OCI-LY7 (cell line): ENCODE measurements around the gene DUSP7. TPM values are rescaled to one million over a fixed set of nuclear protein-coding genes. Genes with fewer than 3 reads are reported as not detected.

Source experiments
- BruUV-seq: library from RNA; stranded (reverse); fragments of 400-500 nt; replicated peaks from 2 replicates; lab custom pipeline; 2021; lab: Mats Ljungman, UMichigan
- CTCF ChIA-PET: fragments of 300-600 bp; sonication (Branson Sonifier 250); formaldehyde crosslinking; loops from one replicate; lab custom pipeline; 2022; ENCODE audit warnings: antibody characterized with exemption; ENCODE audit not compliant: unreplicated experiment; lab: Charles Lee
- POLR2A ChIA-PET: fragments of 300-600 bp; sonication (Branson Sonifier 250); formaldehyde crosslinking; loops from one replicate; lab custom pipeline; 2022; ENCODE audit warnings: antibody characterized with exemption; lab: Charles Lee
- DNase-seq: peaks from one replicate; pipeline ENCODE4 v3.0.0-alpha.2; 2015; ENCODE audit warnings: low spot score
- H2AFZ ChIP-seq: fragments of 200-600 bp; sonication (generic), shearing (Covaris generic); 2 replicates; pipeline ENCODE4 v1.6.1; 2014; ENCODE audit warnings: mild to moderate bottlenecking, antibody characterized with exemption, low read length, moderate library complexity
- H3K27ac ChIP-seq: fragments of 200-600 bp; sonication (generic); 2 replicates; pipeline ENCODE4 v1.5.1; 2014; ENCODE audit warnings: mixed run types, low read depth, mild to moderate bottlenecking, moderate library complexity, low read length, inconsistent platforms; ENCODE audit not compliant: poor library complexity, severe bottlenecking
- H3K36me3 ChIP-seq: fragments of 200-600 bp; sonication (generic); 2 replicates; pipeline ENCODE4 v1.6.1; 2014; ENCODE audit warnings: mild to moderate bottlenecking, antibody characterized with exemption, low read length, moderate library complexity, mixed read lengths; ENCODE audit not compliant: insufficient read depth
- H3K4me1 ChIP-seq: fragments of 200-600 bp; sonication (generic); 2 replicates; pipeline ENCODE4 v1.5.1; 2014; ENCODE audit warnings: mild to moderate bottlenecking, low read length; ENCODE audit not compliant: insufficient read depth, poor library complexity, severe bottlenecking
- H3K4me2 ChIP-seq: fragments of 200-600 bp; sonication (generic); 2 replicates; pipeline ENCODE4 v1.6.1; 2014; ENCODE audit warnings: mild to moderate bottlenecking, low read length
- H3K4me3 ChIP-seq: fragments of 200-600 bp; sonication (generic); 2 replicates; pipeline ENCODE4 v1.5.1; 2014; ENCODE audit warnings: mild to moderate bottlenecking, low read depth, low read length; ENCODE audit not compliant: poor library complexity, severe bottlenecking
- H3K79me2 ChIP-seq: fragments of 200-600 bp; sonication (generic); 2 replicates; pipeline ENCODE4 v1.6.1; 2016; ENCODE audit warnings: low read depth, mild to moderate bottlenecking, low read length, moderate library complexity, mixed read lengths; ENCODE audit not compliant: insufficient read depth
- H3K9me2 ChIP-seq: fragments of 200-600 bp; sonication (generic); 2 replicates; pipeline ENCODE4 v1.6.1; 2016; ENCODE audit warnings: mild to moderate bottlenecking, low read length, mixed read lengths; ENCODE audit not compliant: insufficient read depth
- H3K9me3 ChIP-seq: fragments of 200-600 bp; sonication (generic); 2 replicates; pipeline ENCODE4 v1.6.1; 2014; ENCODE audit warnings: mild to moderate bottlenecking, mixed run types, low read length, mixed read lengths
- H4K20me1 ChIP-seq: fragments of 200-600 bp; sonication (generic); 2 replicates; pipeline ENCODE4 v1.6.1; 2014; ENCODE audit warnings: mild to moderate bottlenecking, antibody characterized with exemption, low read length, moderate library complexity, mixed read lengths; ENCODE audit not compliant: insufficient read depth
- EZH2phosphoT487 ChIP-seq: fragments of 200-600 bp; sonication (generic); IDR thresholded peaks from 2 replicates; pipeline ENCODE4 v1.6.1; 2018; ENCODE audit warnings: low read depth, borderline replicate concordance, mild to moderate bottlenecking, mixed run types, antibody characterized with exemption, low read length, moderate library complexity, mixed read lengths
- intact Hi-C: fragments of 100-400 bp; cut with micrococcal nuclease; formaldehyde crosslinking; loops from one replicate; pipeline ENCODE4 v1.10.0; 2022; ENCODE audit not compliant: unreplicated experiment
- total RNA-seq, 2 experiments: library from RNA; depleted of rRNA in 1 of 2; stranded (reverse); fragments of >200 nt in 1 of 2; shearing (Covaris generic) in 1 of 2; gene quantifications; 2 replicates each; pipeline ENCODE4 v1.2.3, GENCODE V29; 2014 to 2022
- TF ChIP-seq, protein P1 (sequence below): fragments of 200-600 bp; sonication (generic); conservative IDR thresholded peaks from 2 replicates; pipeline ENCODE4 v1.5.1; 2014; ENCODE audit warnings: mild to moderate bottlenecking, antibody characterized with exemption, low read length, moderate library complexity, mixed read lengths

The DUSP7 gene
- total RNA-seq, 2 experiments from 2014 or later = 11.4 to 14.4 TPM

DNA sequence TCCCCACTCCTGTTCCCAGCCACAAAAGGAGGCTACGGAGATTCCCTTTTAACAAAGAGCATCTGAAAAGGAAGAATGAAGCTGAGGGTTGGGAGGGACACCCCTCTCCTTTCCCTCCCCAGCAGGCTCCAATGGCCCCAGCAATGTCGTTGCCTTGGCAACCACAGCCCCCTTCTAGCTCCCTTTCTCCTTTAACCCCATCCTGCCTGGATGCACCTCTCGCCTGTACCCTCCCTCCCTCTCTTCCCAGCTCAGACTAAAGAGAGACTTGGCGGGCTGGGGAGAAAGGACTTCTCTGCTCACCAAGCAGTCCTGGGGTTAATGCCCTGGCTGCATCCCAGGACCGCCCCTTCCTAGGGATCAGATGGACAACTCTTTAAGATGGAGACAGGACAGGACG, 53.6 kb downstream of the DUSP7 start:
- Histone ChIP-seq H3K79me2 (no peaks in the 10 kb centered on the region), H3K4me1 (peaks cover 15% of the 10 kb centered on the region), H3K4me3 (no peak overlapping the region), H3K9me2 (no peaks in the 10 kb centered on the region), H3K9me3 (no peaks in the 10 kb centered on the region), H3K27ac (no peak overlapping the region), H4K20me1 (no peaks in the 10 kb centered on the region), H3K4me2 (no peak overlapping the region), H2AFZ (no peak overlapping the region), H3K36me3 (no peaks in the 10 kb centered on the region)
- DNase-seq = no peak
- CTCF ChIA-PET = no interaction called here
- intact Hi-C loops = loop anchor here (5.0 kb wide), 1 partner anchor 445 kb away; the partner anchor contains the start of gene SEMA3G
- TF ChIP-seq, protein P1, sequence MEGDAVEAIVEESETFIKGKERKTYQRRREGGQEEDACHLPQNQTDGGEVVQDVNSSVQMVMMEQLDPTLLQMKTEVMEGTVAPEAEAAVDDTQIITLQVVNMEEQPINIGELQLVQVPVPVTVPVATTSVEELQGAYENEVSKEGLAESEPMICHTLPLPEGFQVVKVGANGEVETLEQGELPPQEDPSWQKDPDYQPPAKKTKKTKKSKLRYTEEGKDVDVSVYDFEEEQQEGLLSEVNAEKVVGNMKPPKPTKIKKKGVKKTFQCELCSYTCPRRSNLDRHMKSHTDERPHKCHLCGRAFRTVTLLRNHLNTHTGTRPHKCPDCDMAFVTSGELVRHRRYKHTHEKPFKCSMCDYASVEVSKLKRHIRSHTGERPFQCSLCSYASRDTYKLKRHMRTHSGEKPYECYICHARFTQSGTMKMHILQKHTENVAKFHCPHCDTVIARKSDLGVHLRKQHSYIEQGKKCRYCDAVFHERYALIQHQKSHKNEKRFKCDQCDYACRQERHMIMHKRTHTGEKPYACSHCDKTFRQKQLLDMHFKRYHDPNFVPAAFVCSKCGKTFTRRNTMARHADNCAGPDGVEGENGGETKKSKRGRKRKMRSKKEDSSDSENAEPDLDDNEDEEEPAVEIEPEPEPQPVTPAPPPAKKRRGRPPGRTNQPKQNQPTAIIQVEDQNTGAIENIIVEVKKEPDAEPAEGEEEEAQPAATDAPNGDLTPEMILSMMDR = no peak
- no peak for TF ChIP-seq EZH2phosphoT487
- POLR2A ChIA-PET = no interaction called here
- BruUV-seq = no TSS peak

DNA sequence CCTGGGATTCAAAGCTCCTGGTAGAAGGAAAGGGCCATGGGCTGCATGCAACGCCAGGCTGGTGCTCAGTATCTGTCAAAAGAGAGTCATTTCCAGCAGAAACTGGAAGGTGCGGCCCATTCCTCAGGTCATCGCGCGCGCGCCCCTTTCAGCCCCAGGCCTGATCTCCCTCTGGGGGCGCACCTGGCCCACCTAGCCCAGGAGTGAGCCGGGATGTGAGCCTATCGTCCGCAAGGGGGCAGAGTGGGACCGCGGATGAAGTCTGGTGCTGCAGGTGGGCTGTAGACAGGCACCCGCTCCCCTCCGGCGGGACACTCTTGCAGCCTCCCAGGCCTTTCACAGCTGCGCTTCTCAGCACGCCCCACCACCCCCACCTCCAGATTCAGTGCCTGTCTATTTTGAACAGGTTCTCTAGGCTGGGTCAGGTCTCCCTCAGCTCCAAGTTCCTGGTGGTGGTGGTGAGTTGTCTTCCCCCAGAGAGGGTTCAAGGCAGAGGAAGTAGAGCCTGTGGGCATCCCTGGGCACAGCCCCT, 54.9 kb downstream of the DUSP7 start:
- BruUV-seq = no TSS peak
- POLR2A ChIA-PET = no interaction called here
- intact Hi-C loops = loop anchor here (1.0 to 5.0 kb wide), 6 partner anchors 52 to 446 kb away; partner anchors contain the start of gene SEMA3G
- CTCF ChIA-PET = interaction anchor here (0.6 to 0.7 kb wide), 2 partner anchors 76 to 297 kb away, joined by 3 read pairs; no protein-coding TSS in a partner anchor
- H3K4me3 ChIP-seq = no peak overlapping the region
- H3K9me3 ChIP-seq = no peaks in the 10 kb centered on the region
- peak overlapping the region; percentile 32; the same call in 1 of the 2 replicates for H3K4me2 ChIP-seq
- no peak overlapping the region for H3K27ac ChIP-seq
- H3K4me1 ChIP-seq = peaks cover 15% of the 10 kb centered on the region
- no peak for TF ChIP-seq EZH2phosphoT487
- TF ChIP-seq, protein P1 = peak; percentile 99
- no peaks in the 10 kb centered on the region for H3K36me3 ChIP-seq
- DNase-seq = peak; percentile 90
- H4K20me1 ChIP-seq = no peaks in the 10 kb centered on the region
- no peaks in the 10 kb centered on the region for H3K9me2 ChIP-seq
- no peaks in the 10 kb centered on the region for H3K79me2 ChIP-seq
- H2AFZ ChIP-seq = peak overlapping the region; percentile 43; the same call in 1 of the 2 replicates

DNA sequence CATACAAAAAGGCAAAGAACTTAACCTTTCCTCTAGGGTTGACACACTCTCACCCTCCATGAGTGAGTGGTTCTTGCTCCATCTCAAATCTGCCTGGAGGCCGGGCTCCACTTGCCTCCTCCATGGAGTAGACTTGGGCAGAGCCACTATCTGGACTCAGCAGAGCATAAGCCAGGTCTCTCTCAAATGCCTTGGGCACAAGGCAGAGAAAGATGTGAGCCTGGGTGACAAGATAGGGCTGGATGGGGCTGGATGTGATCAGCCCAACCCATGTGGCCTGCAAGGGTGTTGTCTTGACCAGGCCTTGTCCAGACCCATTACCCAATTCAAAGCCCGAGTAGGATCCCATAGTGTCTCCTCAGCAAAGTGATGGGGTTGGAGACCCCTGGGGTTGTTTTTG, 56.5 kb downstream of the DUSP7 start:
- H2AFZ ChIP-seq = no peak overlapping the region
- POLR2A ChIA-PET = no interaction called here

More for the DNA sequence above, 56.5 kb downstream of the DUSP7 start:
- intact Hi-C loops = loop anchor here (2.0 to 5.0 kb wide), 2 partner anchors 339 to 447 kb away; partner anchors contain the start of gene SEMA3G
- Histone ChIP-seq H3K36me3 (peaks cover 7% of the 10 kb centered on the region), H3K9me3 (no peaks in the 10 kb centered on the region), H3K4me2 (no peak overlapping the region), H3K79me2 (peaks cover 9% of the 10 kb centered on the region), H3K4me1 (peaks cover 9% of the 10 kb centered on the region), H3K9me2 (no peaks in the 10 kb centered on the region), H4K20me1 (no peaks in the 10 kb centered on the region), H3K27ac (no peak overlapping the region), H3K4me3 (no peak overlapping the region)
- no peak for TF ChIP-seq EZH2phosphoT487
- TF ChIP-seq, protein P1 = no peak
- BruUV-seq = no TSS peak
- no peak for DNase-seq
- CTCF ChIA-PET = no interaction called here
